HepG2 (cell line): ENCODE measurements around the gene RRAD. TPM values are rescaled to one million over a fixed set of nuclear protein-coding genes. Genes with fewer than 3 reads are reported as not detected.

ENCODE experiments used
- BCL6 ChIP-seq: IDR thresholded peaks from 2 replicates; pipeline ENCODE4 v1.6.1; 2016; ENCODE audit warnings: missing genetic modification reagents, missing compliant biosample characterization
- CHD2 ChIP-seq: IDR thresholded peaks from 2 replicates; pipeline ENCODE4 v1.6.1; 2011; ENCODE audit warnings: low read depth, low read length, improper control_type of control experiment
- FOXK2 ChIP-seq: fragments of 450-650 bp; IDR thresholded peaks from 2 replicates; pipeline ENCODE4 v1.6.1; 2016
- GLI4 ChIP-seq: sonication (generic); formaldehyde crosslinking; IDR thresholded peaks from 2 replicates; pipeline ENCODE4 v1.5.1; 2020; ENCODE audit warnings: missing genetic modification reagents, mild to moderate bottlenecking, moderate library complexity, borderline replicate concordance
- IKZF1 ChIP-seq: fragments of 450-650 bp; IDR thresholded peaks from 2 replicates; pipeline ENCODE4 v1.7.1; 2016
- MAFG ChIP-seq: sonication (generic); formaldehyde crosslinking; IDR thresholded peaks from 2 replicates; pipeline ENCODE4 v1.5.1; 2020; ENCODE audit warnings: mild to moderate bottlenecking, missing genetic modification reagents
- MLLT10 ChIP-seq: sonication (generic); formaldehyde crosslinking; IDR thresholded peaks from 2 replicates; pipeline ENCODE4 v1.4.0; 2020; ENCODE audit warnings: missing genetic modification reagents
- PAWR ChIP-seq: sonication (generic); formaldehyde crosslinking; IDR thresholded peaks from 2 replicates; pipeline ENCODE4 v1.4.0; 2020; ENCODE audit warnings: missing genetic modification reagents, mild to moderate bottlenecking, borderline replicate concordance
- SRSF4 ChIP-seq: fragments of 200-400 bp; formaldehyde crosslinking; IDR thresholded peaks from one replicate; pipeline ENCODE4 v1.6.1; 2018; ENCODE audit warnings: mild to moderate bottlenecking, low read depth, low read length, moderate library complexity; ENCODE audit not compliant: poor library complexity, severe bottlenecking
- UBTF ChIP-seq: sonication (generic); formaldehyde crosslinking; IDR thresholded peaks from 2 replicates; pipeline ENCODE4 v1.4.0; 2020; ENCODE audit warnings: mild to moderate bottlenecking, missing genetic modification reagents
- ZKSCAN5 ChIP-seq: sonication (generic); formaldehyde crosslinking; IDR thresholded peaks from 2 replicates; pipeline ENCODE4 v1.5.1; 2020; ENCODE audit warnings: mild to moderate bottlenecking, missing genetic modification reagents
- ZNF12 ChIP-seq: sonication (generic); formaldehyde crosslinking; IDR thresholded peaks from 2 replicates; pipeline ENCODE4 v1.5.0; 2020; ENCODE audit warnings: missing genetic modification reagents
- ZNF337 ChIP-seq: sonication (generic); formaldehyde crosslinking; IDR thresholded peaks from 2 replicates; pipeline ENCODE4 v1.5.1; 2020; ENCODE audit warnings: missing genetic modification reagents, low read depth, mild to moderate bottlenecking, borderline replicate concordance
- ZNF550 ChIP-seq: sonication (generic); formaldehyde crosslinking; IDR thresholded peaks from 2 replicates; pipeline ENCODE4 v1.4.0; 2020; ENCODE audit warnings: mild to moderate bottlenecking, missing genetic modification reagents, borderline replicate concordance
- ZNF768 ChIP-seq: sonication (generic); formaldehyde crosslinking; IDR thresholded peaks from 2 replicates; pipeline ENCODE4 v1.4.0; 2020; ENCODE audit warnings: missing genetic modification reagents
- polyA plus RNA-seq, 8 experiments: library from polyadenylated mRNA; depleted of rRNA in 3 of 8; stranded (reverse) in 7 of 8; unstranded in 1 of 8; fragments of >200 nt; fragmentation: Illumina TruSeq in 4 of 8; extraction: Trizol in 4 of 8; gene quantifications; 2 replicates each; pipeline versions ENCODE4 v1.2.1 to v1.2.3, GENCODE V29; 2011 to 2016; ENCODE audit warnings: low read depth in 4 of 8, missing spikeins in 1 of 8, mixed read lengths in 1 of 8; ENCODE audit not compliant: insufficient read depth in 1 of 8
- total RNA-seq, 5 experiments: library from RNA; depleted of rRNA; stranded (reverse); fragments of >200 nt; fragmentation: Illumina TruSeq; extraction: Trizol; gene quantifications; 2 replicates each; pipeline ENCODE4 v1.2.3, GENCODE V29; 2016; ENCODE audit warnings: low read depth in 1 of 5
- TF ChIP-seq, protein P1 (sequence below): sonication (generic); formaldehyde crosslinking; IDR thresholded peaks from 2 replicates; pipeline ENCODE4 v1.5.0; 2020; ENCODE audit warnings: mild to moderate bottlenecking, missing genetic modification reagents, borderline replicate concordance
- TF ChIP-seq, protein P2 (sequence below): IDR thresholded peaks from 2 replicates; pipeline ENCODE4 v1.6.1; 2018; ENCODE audit warnings: missing genetic modification reagents, mild to moderate bottlenecking, missing compliant biosample characterization
- TF ChIP-seq, protein P3 (sequence below): sonication (generic); formaldehyde crosslinking; IDR thresholded peaks from 2 replicates; pipeline ENCODE4 v1.5.1; 2020; ENCODE audit warnings: mild to moderate bottlenecking, missing genetic modification reagents, moderate library complexity
- TF ChIP-seq, protein P4 (sequence below): sonication (generic); formaldehyde crosslinking; conservative IDR thresholded peaks from 2 replicates; pipeline ENCODE4 v1.4.0; 2020; ENCODE audit warnings: missing genetic modification reagents

Gene RRAD
- total and polyA plus RNA-seq, 2 of the 13 experiments (the other 11 are each of a cell fraction or from before 2014, with no cell fraction given) = 0.80 to 1.1 TPM

- TF ChIP-seq, protein P1, sequence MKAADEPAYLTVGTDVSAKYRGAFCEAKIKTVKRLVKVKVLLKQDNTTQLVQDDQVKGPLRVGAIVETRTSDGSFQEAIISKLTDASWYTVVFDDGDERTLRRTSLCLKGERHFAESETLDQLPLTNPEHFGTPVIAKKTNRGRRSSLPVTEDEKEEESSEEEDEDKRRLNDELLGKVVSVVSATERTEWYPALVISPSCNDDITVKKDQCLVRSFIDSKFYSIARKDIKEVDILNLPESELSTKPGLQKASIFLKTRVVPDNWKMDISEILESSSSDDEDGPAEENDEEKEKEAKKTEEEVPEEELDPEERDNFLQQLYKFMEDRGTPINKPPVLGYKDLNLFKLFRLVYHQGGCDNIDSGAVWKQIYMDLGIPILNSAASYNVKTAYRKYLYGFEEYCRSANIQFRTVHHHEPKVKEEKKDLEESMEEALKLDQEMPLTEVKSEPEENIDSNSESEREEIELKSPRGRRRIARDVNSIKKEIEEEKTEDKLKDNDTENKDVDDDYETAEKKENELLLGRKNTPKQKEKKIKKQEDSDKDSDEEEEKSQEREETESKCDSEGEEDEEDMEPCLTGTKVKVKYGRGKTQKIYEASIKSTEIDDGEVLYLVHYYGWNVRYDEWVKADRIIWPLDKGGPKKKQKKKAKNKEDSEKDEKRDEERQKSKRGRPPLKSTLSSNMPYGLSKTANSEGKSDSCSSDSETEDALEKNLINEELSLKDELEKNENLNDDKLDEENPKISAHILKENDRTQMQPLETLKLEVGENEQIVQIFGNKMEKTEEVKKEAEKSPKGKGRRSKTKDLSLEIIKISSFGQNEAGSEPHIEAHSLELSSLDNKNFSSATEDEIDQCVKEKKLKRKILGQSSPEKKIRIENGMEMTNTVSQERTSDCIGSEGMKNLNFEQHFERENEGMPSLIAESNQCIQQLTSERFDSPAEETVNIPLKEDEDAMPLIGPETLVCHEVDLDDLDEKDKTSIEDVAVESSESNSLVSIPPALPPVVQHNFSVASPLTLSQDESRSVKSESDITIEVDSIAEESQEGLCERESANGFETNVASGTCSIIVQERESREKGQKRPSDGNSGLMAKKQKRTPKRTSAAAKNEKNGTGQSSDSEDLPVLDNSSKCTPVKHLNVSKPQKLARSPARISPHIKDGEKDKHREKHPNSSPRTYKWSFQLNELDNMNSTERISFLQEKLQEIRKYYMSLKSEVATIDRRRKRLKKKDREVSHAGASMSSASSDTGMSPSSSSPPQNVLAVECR (CRISPR knock-in tag) = peak; percentile 99
- TF ChIP-seq UBTF (CRISPR knock-in tag) = peak; percentile 91
- TF ChIP-seq ZNF550 (CRISPR knock-in tag) = peak; percentile 98; the same call in 1 of the 2 replicates
- no peak for TF ChIP-seq MLLT10 (CRISPR knock-in tag)
- no peak for TF ChIP-seq SRSF4
- TF ChIP-seq, protein P2, sequence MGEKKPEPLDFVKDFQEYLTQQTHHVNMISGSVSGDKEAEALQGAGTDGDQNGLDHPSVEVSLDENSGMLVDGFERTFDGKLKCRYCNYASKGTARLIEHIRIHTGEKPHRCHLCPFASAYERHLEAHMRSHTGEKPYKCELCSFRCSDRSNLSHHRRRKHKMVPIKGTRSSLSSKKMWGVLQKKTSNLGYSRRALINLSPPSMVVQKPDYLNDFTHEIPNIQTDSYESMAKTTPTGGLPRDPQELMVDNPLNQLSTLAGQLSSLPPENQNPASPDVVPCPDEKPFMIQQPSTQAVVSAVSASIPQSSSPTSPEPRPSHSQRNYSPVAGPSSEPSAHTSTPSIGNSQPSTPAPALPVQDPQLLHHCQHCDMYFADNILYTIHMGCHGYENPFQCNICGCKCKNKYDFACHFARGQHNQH (CRISPR knock-in tag) = peak; percentile 39
- TF ChIP-seq ZNF337 = peak; percentile 96; the same call in 1 of the 2 replicates
- TF ChIP-seq, protein P3, sequence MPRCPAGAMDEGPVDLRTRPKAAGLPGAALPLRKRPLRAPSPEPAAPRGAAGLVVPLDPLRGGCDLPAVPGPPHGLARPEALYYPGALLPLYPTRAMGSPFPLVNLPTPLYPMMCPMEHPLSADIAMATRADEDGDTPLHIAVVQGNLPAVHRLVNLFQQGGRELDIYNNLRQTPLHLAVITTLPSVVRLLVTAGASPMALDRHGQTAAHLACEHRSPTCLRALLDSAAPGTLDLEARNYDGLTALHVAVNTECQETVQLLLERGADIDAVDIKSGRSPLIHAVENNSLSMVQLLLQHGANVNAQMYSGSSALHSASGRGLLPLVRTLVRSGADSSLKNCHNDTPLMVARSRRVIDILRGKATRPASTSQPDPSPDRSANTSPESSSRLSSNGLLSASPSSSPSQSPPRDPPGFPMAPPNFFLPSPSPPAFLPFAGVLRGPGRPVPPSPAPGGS (CRISPR knock-in tag) = peak; percentile 96
- no peak; the same call in 1 of the 2 replicates for TF ChIP-seq ZKSCAN5
- no peak for TF ChIP-seq GLI4 (CRISPR knock-in tag)
- TF ChIP-seq, protein P4, sequence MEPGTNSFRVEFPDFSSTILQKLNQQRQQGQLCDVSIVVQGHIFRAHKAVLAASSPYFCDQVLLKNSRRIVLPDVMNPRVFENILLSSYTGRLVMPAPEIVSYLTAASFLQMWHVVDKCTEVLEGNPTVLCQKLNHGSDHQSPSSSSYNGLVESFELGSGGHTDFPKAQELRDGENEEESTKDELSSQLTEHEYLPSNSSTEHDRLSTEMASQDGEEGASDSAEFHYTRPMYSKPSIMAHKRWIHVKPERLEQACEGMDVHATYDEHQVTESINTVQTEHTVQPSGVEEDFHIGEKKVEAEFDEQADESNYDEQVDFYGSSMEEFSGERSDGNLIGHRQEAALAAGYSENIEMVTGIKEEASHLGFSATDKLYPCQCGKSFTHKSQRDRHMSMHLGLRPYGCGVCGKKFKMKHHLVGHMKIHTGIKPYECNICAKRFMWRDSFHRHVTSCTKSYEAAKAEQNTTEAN = peak; percentile 85
- peak; percentile 48 for TF ChIP-seq BCL6 (CRISPR knock-in tag)
- no peak for TF ChIP-seq PAWR (CRISPR knock-in tag)
- peak; percentile 76 for TF ChIP-seq ZNF768 (CRISPR knock-in tag)
- peak; percentile 70 for TF ChIP-seq MAFG (CRISPR knock-in tag)
- no peak for TF ChIP-seq IKZF1
- TF ChIP-seq CHD2 = no peak
- TF ChIP-seq FOXK2 = no peak
- TF ChIP-seq ZNF12 (CRISPR knock-in tag) = 0 out of 2 replicates have a peak, but pooled peaks have one; percentile 5
Observed at GRCh38 chr16:66880288-66881013, 44.9 kb downstream of the RRAD start, which contains the start of gene PDP2 (continued).
